Smooth muscle cell (in vitro differentiated cells): ENCODE data around the gene SIGLEC12. TPM values are rescaled to one million over a fixed set of nuclear protein-coding genes. Genes with fewer than 3 reads are reported as not detected.

Experiments used
- DNase-seq: peaks from one replicate; lab custom pipeline; 2025; ENCODE audit not compliant: unreplicated experiment; lab: John Stamatoyannopoulos, UW
- H2AFZ ChIP-seq: fragments of 200-600 bp; sonication (generic); 2 replicates; pipeline ENCODE4 v1.6.0; 2016; ENCODE audit warnings: antibody characterized with exemption, low read depth, mild to moderate bottlenecking
- H3F3A ChIP-seq: fragments of 200-600 bp; sonication (generic); 2 replicates; pipeline ENCODE4 v1.6.0; 2017; ENCODE audit warnings: antibody characterized with exemption, low read depth
- H3K27ac ChIP-seq: fragments of 200-600 bp; sonication (generic); 2 replicates; pipeline ENCODE4 v1.5.1; 2016; ENCODE audit warnings: low read depth, mild to moderate bottlenecking
- H3K27me3 ChIP-seq: fragments of 200-600 bp; sonication (generic); 2 replicates; pipeline ENCODE4 v1.6.1; 2016; ENCODE audit warnings: low read depth, mild to moderate bottlenecking
- H3K36me3 ChIP-seq: fragments of 200-600 bp; sonication (generic); 2 replicates; pipeline ENCODE4 v1.5.1; 2016; ENCODE audit warnings: low read depth
- H3K4me1 ChIP-seq: fragments of 200-600 bp; sonication (generic); 2 replicates; pipeline ENCODE4 v1.5.1; 2016; ENCODE audit warnings: low read depth
- H3K4me2 ChIP-seq: fragments of 200-600 bp; sonication (generic); 2 replicates; pipeline ENCODE4 v1.6.0; 2016; ENCODE audit warnings: mild to moderate bottlenecking
- H3K4me3 ChIP-seq: fragments of 200-600 bp; sonication (generic); 2 replicates; pipeline ENCODE4 v1.5.1; 2016; ENCODE audit warnings: mild to moderate bottlenecking
- H3K79me2 ChIP-seq: fragments of 200-600 bp; sonication (generic); 2 replicates; pipeline ENCODE4 v1.6.0; 2016; ENCODE audit warnings: low read depth, mild to moderate bottlenecking
- H3K9ac ChIP-seq: fragments of 200-600 bp; sonication (generic); 2 replicates; pipeline ENCODE4 v1.6.0; 2016; ENCODE audit warnings: low read depth
- H3K9me3 ChIP-seq: fragments of 200-600 bp; sonication (generic); replicated peaks from 2 replicates; pipeline ENCODE4 v1.5.1; 2016; ENCODE audit warnings: low read depth
- H4K20me1 ChIP-seq: fragments of 200-600 bp; sonication (generic); 2 replicates; pipeline ENCODE4 v1.6.0; 2016; ENCODE audit warnings: low read depth
- CTCF ChIP-seq: fragments of 200-600 bp; sonication (generic); IDR thresholded peaks from 2 replicates; pipeline ENCODE4 v1.5.1; 2017; ENCODE audit warnings: borderline replicate concordance, mild to moderate bottlenecking, antibody characterized with exemption; ENCODE audit not compliant: insufficient read depth, poor library complexity, severe bottlenecking
- WGBS: methylation state at CpG from one replicate; pipeline ENCODE4 v1.1.7; 2016; ENCODE audit warnings: low lambda C conversion rate; 5-methylcytosine and 5-hydroxymethylcytosine counted together
- polyA plus RNA-seq: library from polyadenylated mRNA; unstranded; fragments of >200 nt; fragmentation: Nextera tagmentation; extraction: Ambion mirVana; gene quantifications from 2 replicates; pipeline ENCODE4 v1.2.1, GENCODE V29; 2016
- total RNA-seq: library from RNA; depleted of rRNA; stranded (reverse); fragments of >200 nt; gene quantifications from 2 replicates; pipeline ENCODE4 v1.2.3, GENCODE V29; 2014

The SIGLEC12 gene
- total and polyA plus RNA-seq, 2 experiments from 2014 or later, result not detected

GRCh38 chr19:51507640-51508058, 6.0 kb upstream of the SIGLEC12 start:
- Histone ChIP-seq H3K4me3 (no peak overlapping the region), H3K27ac (no peak overlapping the region), H3K79me2 (no peaks in the 10 kb centered on the region), H2AFZ (no peak overlapping the region), H3K4me2 (no peak overlapping the region), H3K4me1 (no peaks in the 10 kb centered on the region), H3K9ac (no peak overlapping the region), H3F3A (no peaks in the 10 kb centered on the region), H3K27me3 (no peaks in the 10 kb centered on the region), H3K36me3 (no peaks in the 10 kb centered on the region), H3K9me3 (peaks cover 3% of the 10 kb centered on the region), H4K20me1 (no peaks in the 10 kb centered on the region)
- no peak for DNase-seq
- 69% methylated on average over 6 of the region's 6 CpGs for WGBS
- TF ChIP-seq CTCF, result no peak

- Histone ChIP-seq H3K4me1 (no peaks in the 10 kb centered on the region), H2AFZ (no peak overlapping the region), H3F3A (no peaks in the 10 kb centered on the region), H3K27me3 (no peaks in the 10 kb centered on the region), H4K20me1 (no peaks in the 10 kb centered on the region), H3K79me2 (no peaks in the 10 kb centered on the region), H3K4me2 (no peak overlapping the region), H3K4me3 (no peak overlapping the region), H3K36me3 (no peaks in the 10 kb centered on the region), H3K27ac (no peak overlapping the region), H3K9ac (no peak overlapping the region), H3K9me3 (peaks cover 3% of the 10 kb centered on the region)
- TF ChIP-seq CTCF, result no peak
- no peak for DNase-seq
- 47% methylated on average over 3 of the region's 3 CpGs for WGBS
These were observed 5.6 kb upstream of the SIGLEC12 start for GRCh38 chr19:51507192-51507591.

- no peaks in the 10 kb centered on the region for H3K79me2 ChIP-seq
- no peak overlapping the region for H3K9ac ChIP-seq
- no peak overlapping the region for H3K27ac ChIP-seq
- no peak overlapping the region for H3K4me3 ChIP-seq
- no peak for DNase-seq
- no peaks in the 10 kb centered on the region for H3K36me3 ChIP-seq
- H3K4me1 ChIP-seq, result no peaks in the 10 kb centered on the region
- no peaks in the 10 kb centered on the region for H3F3A ChIP-seq
- H4K20me1 ChIP-seq, result no peaks in the 10 kb centered on the region
- no peaks in the 10 kb centered on the region for H3K27me3 ChIP-seq
- H3K9me3 ChIP-seq, result peaks cover 3% of the 10 kb centered on the region
- TF ChIP-seq CTCF, result no peak
- H2AFZ ChIP-seq, result no peak overlapping the region
- 24% methylated on average over 3 of the region's 3 CpGs for WGBS
- no peak overlapping the region for H3K4me2 ChIP-seq
These were observed 4.3 kb upstream of the SIGLEC12 start for GRCh38 chr19:51505904-51506303.

- DNase-seq, result no peak
- H3K4me2 ChIP-seq, result no peak overlapping the region
- H3K9ac ChIP-seq, result no peak overlapping the region
- H3K27me3 ChIP-seq, result no peaks in the 10 kb centered on the region
- peaks cover 3% of the 10 kb centered on the region for H3K9me3 ChIP-seq
- no peaks in the 10 kb centered on the region for H3K4me1 ChIP-seq
- H3F3A ChIP-seq, result no peaks in the 10 kb centered on the region
- WGBS, result 60% methylated on average over 3 of the region's 3 CpGs
- H4K20me1 ChIP-seq, result no peaks in the 10 kb centered on the region
- no peak overlapping the region for H3K27ac ChIP-seq
- H3K4me3 ChIP-seq, result no peak overlapping the region
- H3K36me3 ChIP-seq, result no peaks in the 10 kb centered on the region
- no peak for TF ChIP-seq CTCF
- H2AFZ ChIP-seq, result no peak overlapping the region
- H3K79me2 ChIP-seq, result no peaks in the 10 kb centered on the region
These were observed 2.3 kb upstream of the SIGLEC12 start for GRCh38 chr19:51503896-51504295.
